Activated CD4-positive, alpha-beta T cell treated with anti-CD3 and anti-CD28 coated beads, Interleukin-2, Interleukin-4, amounts not matched to agents 100 ng/mL and 50 ng/mL, durations not matched to agents 16 hours and 8 hours (primary cell): ENCODE measurements around the gene FES.
"Not testable (repeated sequence)": the region's sequence is repeated elsewhere in the genome, so short reads cannot be mapped to it uniquely, and the experiment has no call there.

Experiments used
- DNase-seq: peaks from one replicate; pipeline ENCODE4 v3.0.0-alpha.2; 2020; ENCODE audit warnings: low spot score

FES gene

GRCh38 chr15:90909976-90910375 lies 25.7 kb downstream of the FES start:
- DNase-seq = no peak

GRCh38 chr15:90910441-90911301 lies 26.4 kb downstream of the FES start:
- DNase-seq = no peak

GRCh38 chr15:90911302-90911623 lies 27.0 kb downstream of the FES start:
- DNase-seq = no peak

- no peak for DNase-seq
These were observed 27.8 kb downstream of the FES start for GRCh38 chr15:90911906-90912769.

- DNase-seq = no peak
These were observed 28.4 kb downstream of the FES start for GRCh38 chr15:90912770-90913075.

GRCh38 chr15:90913398-90913944 lies 29.2 kb downstream of the FES start:
- no peak for DNase-seq

GRCh38 chr15:90914305-90915080 lies 30.2 kb downstream of the FES start:
- DNase-seq = no peak

GRCh38 chr15:90915216-90915807 lies 31.0 kb downstream of the FES start:
- DNase-seq = no peak

- no peak for DNase-seq
These were observed 31.6 kb downstream of the FES start for GRCh38 chr15:90915808-90916440.

GRCh38 chr15:90916461-90916860 lies 32.2 kb downstream of the FES start:
- no peak for DNase-seq

- DNase-seq = no peak
These were observed 33.3 kb downstream of the FES start for GRCh38 chr15:90917569-90917968.

GRCh38 chr15:90918034-90918788 lies 33.9 kb downstream of the FES start:
- no peak for DNase-seq

GRCh38 chr15:90918835-90919234 lies 34.5 kb downstream of the FES start:
- no peak for DNase-seq

GRCh38 chr15:90921887-90922286 lies 37.6 kb downstream of the FES start:
- DNase-seq = no peak

- DNase-seq = peak; percentile 69
These were observed 38.5 kb downstream of the FES start for GRCh38 chr15:90922712-90923322.

GRCh38 chr15:90924375-90924774 lies 40.1 kb downstream of the FES start:
- DNase-seq = peak; percentile 69

GRCh38 chr15:90926766-90927165 lies 42.5 kb downstream of the FES start:
- DNase-seq = not testable (repeated sequence)

- not testable (repeated sequence) for DNase-seq
These were observed 43.8 kb downstream of the FES start for GRCh38 chr15:90928106-90928505.

GRCh38 chr15:90929246-90930019 lies 45.1 kb downstream of the FES start:
- no peak for DNase-seq
